SH-SY5Y (cell line): ENCODE measurements around the gene WDR70.

Experiments
- GATA2 ChIP-seq: IDR thresholded peaks from 2 replicates; pipeline ENCODE4 v1.6.1; 2011; ENCODE audit warnings: mild to moderate bottlenecking, low read depth, low read length
- GATA3 ChIP-seq: IDR thresholded peaks from 2 replicates; pipeline ENCODE4 v1.6.1; 2011; ENCODE audit warnings: low read depth, mild to moderate bottlenecking, low read length, moderate library complexity

- TF ChIP-seq GATA2: no peak
- TF ChIP-seq GATA3: no peak
Measured at GRCh38 chr5:37767251-37767650, 388.1 kb downstream of the WDR70 start.
